ENCODE measurements around the gene PYGM.

Gene PYGM

DNA sequence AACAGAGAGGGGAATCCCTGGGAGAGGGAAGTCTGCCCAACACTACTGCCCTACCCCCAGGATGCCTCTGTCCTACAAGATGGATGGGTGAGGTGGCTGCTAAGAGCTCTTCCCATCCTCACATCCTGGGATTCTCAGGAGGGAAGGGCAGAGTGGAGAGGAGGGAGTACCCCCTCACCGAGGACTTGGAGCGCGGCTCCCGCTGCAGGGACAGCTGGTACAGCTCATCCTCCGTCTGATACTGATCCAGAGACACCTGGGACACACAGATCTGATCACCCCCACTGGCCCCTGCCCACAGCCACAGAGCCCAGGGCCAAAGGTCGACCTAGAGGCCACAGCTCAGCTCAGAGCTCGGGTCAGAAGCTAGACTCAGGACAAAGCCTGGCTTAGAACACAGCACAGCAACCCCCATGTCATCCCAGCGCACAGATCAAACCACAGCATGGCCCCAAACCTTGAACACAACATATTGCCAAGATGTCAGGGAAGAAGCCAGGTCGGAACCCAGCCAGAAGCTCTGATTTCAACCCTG, 24.0 kb downstream of the PYGM start:
- DNase-seq (ENCODE audit: low read depth), result no peak

DNA sequence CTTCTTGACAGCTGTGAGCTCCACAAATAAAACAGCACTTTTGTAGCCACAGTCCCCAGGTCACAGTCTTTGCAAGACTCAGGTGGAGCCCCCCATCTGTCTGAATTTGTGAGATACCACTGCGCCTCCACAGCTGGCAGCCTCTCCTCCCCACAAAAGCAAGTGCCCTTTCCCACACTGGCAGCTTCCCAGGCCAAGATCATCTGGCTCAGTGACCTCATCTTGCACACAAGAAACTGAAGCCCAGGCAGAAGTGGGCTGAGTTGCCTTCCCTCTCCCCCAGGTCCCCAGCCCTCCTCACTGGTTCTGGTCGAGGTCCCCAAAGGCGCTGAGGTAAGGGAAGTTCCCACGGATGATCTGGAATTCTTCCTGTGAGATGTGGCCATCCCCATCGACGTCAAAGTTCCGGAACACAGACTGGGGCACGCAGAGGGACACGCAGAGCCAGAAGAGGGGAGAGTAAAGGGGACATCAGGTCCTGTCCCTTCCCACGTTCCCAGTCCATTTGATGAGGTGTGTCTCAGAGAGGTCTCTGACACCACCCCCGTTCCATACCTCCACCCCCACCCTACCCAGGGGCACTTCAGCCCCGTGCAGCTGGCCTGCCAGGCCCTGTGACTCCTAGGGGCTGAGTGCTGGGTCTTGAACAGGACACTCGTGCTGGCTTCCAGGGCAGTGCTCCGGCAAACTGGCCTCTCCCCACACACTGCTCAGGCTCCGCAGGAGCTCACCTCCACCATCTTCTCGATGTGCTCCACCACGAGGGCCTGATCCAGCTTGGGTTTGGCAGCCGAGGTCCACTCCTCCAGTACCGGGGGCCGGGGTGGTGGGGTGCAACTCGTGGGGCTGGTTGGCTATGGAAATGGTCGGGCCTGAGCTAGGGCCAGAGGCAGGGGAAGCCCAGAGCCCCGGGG, 24.7 kb downstream of the PYGM start:
- no peak for DNase-seq (ENCODE audit: low read depth)

DNA sequence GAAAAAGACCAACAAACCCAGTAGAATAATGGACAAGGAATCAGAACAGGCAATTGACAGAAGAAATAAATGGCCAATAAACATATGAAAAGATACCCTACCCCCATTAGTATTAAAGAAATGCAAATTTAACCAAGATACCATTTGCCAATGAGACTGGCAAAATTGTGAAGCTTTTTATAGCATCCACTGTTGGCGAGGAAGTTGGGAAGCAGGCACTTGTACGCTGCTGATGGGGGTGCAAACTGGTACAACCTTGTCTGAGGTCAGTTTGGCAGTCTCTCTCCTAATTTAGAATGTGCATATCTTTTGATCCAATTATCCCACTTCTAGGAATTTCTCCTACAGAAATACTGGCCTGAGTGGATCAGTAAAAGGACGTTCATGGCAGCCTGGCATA, 28.2 kb downstream of the PYGM start:
- no peak for DNase-seq (ENCODE audit: low read depth)

DNA sequence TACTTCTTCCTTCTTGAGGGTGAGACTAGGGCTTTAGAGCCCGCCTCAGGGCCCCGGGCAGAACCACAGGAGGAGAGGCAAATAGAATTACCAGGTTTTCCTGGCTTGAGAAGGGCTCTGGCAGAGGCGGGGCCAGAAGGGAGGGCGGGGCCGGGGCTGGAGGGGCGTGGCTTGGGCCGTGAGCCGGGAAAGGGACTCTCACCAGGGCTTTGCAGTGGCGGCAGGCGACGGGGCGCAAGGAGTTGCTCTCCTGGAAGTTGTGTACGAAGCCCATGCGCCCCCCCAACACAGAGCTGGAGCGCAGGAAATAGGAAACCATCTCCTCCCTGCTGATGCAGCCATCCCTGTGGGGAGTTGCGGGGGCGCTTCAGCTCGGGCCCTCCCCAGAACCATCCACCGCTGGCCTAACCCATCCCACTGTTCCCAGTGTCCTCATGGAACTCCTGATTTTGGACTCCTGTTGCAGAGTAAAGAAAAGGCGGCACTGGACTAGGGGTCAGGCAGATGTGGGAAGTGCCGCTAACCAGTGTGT, 29.9 kb downstream of the PYGM start:
- DNase-seq (ENCODE audit: low read depth), result no peak

DNA sequence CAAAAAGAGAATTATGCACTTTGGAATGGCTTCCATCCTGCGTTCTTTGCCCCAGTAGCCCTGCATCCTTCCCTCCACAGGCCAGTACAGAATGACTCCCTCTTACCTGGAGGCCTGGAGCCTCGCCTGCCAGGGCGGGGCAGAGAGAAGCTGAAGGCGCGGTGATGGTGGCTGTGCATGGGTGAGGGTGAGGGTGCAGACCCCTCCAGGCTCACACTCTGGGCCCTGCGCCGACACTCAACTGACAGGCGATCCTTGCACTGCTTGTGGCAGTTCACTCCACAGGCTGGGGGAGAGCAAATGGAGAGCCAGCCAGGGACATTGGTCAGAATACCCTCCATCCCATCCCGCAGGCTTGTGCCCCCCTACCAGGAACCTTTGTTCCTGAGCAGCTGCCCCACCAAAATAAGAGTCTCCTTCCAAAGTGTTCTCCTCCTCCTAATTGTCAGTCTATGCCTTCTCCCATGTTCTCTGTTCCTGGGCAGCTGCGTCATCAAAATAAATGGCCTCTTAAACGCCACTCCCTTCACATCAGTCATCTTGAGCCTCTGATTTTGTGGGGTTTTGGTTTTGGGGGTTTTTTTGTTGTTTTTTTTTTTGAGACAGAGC, 30.9 kb downstream of the PYGM start:
- no peak for DNase-seq (ENCODE audit: low read depth)

DNA sequence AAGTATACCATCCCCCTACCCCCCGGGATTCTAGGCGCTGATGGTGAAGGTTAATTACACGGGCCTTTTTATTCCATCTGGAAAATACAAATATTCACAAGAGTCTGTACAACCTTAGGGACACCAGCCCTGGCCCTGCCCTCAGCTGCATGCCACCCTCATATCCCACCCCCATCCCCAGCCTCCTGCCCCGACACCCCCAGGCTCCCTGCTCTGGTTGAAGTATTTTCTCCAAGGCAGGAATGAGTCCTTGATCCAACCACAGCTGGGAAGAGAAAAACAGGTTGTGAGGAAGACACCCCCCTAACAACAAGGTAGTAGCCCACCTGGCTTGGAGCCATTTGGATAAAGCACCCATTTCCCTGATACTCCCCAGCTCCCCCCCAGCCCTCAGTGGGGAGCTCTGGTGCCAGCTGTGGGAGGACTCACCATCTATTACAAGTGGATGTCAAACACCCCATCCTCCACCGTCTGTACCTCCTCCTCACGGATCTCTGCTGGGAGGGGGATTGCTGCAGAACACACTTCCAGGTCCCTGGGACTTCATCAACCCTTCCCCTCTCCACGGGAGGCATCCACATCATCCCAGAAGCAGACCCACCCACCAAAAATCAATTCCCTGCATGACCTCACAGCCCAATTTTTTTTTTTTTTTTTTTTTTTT, 32.8 kb downstream of the PYGM start:
- DNase-seq (ENCODE audit: low read depth), result no peak

DNA sequence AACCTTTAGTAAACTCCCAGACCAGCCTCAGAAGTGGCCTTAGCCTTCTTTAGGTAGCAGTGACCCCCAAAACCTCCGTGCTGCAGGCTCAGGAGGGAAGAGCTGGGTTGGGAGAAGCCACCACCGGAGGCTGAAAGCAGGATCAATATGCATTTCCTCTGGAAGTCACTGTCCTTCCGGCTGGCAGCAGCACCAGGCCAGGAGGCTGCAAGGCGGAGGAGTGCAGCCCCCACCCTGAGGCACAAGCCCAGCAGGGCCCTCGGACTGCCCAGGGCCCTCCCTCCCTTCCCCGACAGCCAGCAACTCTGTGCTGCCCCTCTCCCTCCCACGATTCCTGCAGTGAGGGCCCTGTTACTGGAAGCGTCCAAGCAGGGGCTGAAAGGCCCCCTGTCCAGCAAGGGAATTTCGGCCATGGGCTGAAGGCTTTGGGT, 33.5 kb downstream of the PYGM start:
- DNase-seq (ENCODE audit: low read depth), result no peak

DNA sequence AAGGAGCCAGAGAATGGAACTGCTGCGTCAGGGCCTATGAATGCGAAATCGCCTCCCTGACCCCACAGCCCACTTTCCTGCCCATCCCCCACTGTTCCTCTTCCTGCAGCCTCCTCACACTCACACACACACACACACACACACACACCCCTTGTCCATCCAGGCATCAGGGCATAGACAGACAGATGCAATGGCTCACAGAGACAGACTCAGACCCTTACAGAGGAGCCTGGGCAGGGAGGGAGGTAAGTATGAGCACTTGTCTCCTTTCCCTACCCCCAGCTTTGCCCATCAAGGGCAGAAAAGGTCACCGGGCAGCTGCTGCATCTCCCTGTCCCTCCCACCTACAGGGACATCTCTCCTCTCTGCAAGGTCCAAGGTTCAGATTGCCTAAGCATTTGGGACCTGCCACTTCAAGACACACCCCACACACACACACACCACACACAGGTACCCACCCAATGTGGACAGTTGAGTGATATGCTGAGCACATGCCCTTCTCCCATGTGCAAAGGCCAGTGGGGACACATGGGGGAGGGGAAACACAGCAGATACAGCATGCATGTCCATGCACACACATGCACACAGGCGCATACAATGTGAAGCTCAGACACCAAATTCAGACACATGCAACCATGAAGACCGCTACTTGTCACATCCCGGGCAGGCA, 34.8 kb downstream of the PYGM start:
- DNase-seq (ENCODE audit: low read depth), result no peak

DNA sequence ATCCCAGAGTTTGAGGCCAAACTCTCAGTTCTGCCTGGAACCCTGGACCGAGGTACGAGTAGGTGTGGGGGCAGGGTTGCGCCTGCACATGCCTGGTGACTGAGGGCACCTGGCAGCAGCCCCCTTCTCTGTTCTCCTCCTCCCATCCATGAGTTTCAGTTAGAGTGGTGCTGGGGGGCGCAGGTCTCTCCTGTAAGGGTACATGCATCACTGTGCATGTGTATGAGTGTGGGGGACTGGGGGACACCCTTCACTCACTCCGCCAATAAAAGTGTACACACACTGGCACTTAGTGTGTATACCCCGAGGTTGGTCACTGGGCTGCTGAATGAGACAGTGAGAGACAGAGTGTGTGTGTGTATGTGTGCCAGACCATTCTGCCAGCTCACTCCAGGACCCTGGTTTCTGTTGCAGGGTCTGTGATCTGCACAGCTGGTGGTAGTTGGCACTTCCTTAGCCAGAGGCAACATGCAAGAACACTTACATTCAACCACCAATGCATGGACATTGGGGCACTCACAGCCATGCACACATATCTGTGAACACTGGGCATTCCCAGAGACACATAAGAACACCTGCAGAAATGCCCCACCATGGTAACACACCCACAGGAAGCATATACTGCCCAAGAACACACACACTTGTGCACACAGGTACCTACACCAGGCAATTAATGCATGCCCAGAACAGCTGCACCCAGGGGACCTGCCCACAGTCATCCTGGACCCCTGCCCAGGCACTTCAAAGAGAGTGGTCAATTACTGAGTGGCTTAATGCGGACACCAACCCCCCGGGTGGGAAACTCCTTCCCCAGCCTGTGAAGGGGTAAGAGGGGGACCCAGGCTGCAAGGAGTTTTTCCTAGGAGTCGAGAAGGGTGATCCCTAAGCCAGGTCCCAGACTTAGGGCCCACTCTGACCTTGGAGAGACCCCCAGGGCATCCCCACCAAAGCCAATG, 35.6 kb downstream of the PYGM start:
- DNase-seq (ENCODE audit: low read depth), result no peak

DNA sequence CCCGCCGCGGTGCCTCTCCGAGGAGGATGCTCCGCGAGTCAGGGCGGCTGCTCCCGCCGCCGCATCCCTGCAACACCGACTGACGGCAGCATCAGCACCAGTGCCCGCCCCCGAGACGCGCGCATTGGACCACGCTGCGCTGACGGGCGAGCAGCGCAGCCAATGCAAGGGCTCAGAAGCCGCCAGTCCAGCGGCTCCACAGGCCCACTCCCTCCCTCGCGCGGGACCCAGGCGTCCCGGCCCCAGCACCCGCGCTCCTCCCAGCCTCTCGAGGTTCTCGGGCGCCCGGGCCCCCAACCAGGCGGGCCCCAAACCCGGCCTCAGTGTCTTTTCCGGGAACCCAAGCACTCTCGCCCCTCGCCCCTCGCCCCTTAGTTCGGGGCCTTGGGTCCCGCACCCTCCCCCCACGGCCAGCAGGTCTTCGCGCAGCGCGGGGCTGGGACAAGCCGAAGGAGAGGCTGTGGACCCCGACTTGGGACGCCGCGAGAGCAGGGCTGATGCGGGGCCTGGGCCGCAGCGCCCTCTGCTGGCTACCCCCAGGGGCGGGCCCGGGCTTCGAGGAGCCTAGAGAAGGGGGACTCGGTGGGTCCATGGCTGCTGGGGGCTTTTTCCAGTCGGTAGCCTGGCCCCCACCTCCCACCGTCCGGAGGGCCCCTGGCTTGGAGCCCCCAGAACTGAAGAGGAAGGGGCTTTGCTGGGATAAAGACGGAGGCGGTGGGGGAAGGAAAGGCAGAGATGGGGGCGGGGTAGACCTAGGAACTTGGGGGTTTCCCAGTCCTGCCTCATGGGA, 36.5 kb downstream of the PYGM start, which contains the start of gene NRXN2:
Gene NRXN2, minus strand, starts transcription at position 81 of the 790 bp plus-strand sequence. CDS start 9,498 bp downstream, outside the sequence.
- peak; percentile 49 for DNase-seq (ENCODE audit: low read depth)

DNA sequence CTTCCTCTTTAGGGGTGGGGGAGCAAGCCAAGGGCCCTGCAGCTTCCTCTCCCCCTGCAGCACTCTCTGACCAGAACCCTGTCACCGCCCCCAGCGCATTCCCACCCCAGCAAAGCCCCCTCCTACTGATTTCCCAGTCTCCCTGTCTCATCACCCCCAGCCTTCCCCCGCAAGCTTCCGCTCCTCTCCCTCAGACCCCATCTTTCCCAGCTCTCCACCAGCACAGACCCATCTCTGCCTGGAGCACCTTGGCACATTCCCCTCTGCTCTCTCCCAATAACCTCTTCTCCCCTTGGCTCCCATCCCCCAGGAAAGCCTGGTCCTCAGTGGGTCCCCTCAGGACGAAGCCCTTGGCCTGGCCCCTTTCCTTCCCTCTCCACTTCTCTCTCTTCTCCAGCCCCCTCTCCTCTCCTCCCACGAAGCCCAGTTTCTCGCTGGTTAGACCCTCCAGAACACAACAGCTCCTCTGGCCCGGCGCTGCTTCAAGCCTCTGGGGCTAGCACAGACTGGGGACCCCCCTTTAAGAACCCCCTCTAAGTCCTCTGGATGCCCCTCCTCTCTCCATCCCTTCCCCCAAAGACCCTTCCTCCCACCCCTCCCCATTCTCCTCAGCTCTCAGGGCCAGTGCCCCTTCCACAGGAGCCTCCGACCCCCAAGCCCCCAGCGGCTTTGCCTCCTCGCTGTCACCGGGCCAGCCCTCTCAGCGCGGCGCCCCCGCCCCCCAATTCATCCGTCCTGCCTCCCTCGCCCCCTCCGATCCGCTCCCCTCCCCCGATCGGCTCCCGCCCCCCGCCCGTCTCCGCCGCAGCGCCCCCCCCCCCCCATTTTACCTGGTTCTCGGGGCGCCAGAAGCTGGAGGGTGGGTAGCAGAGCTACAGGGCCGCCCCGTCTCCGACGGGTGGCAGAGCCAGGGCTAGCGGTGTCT, 37.4 kb downstream of the PYGM start:
- DNase-seq (ENCODE audit: low read depth), result no peak

DNA sequence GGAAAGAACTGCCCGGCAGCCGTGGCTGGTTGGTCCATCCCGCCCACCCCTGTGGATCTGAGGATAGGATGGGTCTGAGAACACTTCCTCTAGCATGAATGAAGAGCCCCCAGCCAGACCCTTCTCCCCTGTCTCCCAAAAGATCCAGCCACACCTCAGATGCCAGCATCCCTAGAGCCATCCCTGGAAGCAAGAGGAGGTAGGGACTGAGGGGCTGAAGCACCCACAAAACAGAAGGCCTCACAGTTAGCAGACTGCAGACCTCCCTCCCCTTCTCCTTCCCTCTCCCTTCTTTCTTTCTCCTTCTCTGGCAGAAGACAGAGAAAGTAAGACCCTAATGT, 38.4 kb downstream of the PYGM start:
- DNase-seq (ENCODE audit: low read depth), result no peak

DNA sequence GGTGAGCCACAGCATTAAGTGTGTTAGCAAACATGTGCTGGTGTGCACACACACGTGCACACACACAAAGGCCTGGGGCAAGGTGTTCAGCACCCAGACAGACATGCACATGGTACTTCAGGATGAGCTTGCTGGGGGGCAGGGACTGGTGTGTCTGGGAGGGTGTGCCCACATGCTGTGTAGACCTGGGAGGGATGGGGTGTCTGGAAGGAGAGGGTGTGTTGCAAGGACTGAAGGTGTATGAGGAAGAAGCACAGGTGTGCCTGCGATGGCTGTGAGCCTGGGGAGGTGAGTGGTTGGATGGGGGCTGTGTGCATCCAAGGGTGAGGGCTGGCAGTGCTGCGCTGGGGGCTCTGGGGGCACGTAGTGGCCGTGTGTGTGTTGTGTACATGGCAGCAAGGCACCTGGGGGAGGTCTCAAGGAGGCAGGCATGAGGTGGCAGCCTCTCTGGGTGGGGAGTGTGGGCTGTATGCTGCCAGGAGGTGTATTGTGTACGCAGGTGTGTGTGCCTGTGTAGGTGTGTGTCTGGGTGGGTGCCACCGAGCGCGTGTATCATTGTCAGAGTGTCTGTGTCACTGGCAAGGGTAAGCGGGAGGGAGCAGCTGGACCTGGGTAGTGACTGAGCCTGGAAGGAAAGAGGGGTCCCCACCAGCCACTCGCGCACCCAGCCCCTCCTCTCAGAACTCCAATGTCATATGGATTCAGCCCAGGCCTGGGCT, 39.0 kb downstream of the PYGM start:
- DNase-seq (ENCODE audit: low read depth), result no peak

DNA sequence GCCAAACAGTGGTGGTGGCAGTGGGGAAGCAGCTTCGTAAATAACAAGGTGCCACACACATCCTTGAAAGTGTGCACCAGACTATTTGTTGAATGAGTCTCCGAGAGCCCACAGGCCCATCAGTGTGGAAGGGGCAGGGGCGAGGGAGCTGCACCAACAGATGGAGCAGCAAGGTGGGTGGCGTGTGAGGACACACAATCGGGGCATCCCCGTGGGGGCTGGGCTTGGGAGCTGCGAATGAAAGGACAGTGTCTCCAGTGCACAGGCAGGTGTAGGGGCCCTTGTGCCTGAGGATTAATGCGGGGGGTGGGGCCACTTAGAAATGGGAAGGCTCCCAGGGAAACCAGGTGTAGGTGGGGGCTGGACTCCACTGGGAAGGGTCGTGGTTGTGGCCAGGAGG, 39.6 kb downstream of the PYGM start:
- DNase-seq (ENCODE audit: low read depth), result no peak

DNA sequence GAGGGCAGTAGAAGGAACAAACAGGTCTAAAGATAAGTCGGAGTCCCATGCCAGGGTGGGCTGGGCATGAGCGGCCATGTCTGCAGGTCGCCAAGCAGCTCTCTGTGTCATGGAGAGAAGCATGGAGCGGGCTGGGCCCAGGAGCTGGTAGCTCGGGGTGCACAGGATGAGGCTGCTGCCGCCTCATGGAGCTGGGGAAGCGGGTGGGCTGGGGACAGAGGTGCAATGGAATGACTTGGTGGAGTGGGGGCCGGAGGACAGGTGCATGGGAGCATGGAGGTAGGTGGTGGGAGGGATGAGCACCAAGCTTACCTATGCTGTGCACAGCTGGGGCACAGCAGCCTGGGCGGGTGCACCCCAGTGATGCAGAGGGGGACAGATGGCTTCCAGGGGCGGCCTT, 40.4 kb downstream of the PYGM start:
- no peak for DNase-seq (ENCODE audit: low read depth)

DNA sequence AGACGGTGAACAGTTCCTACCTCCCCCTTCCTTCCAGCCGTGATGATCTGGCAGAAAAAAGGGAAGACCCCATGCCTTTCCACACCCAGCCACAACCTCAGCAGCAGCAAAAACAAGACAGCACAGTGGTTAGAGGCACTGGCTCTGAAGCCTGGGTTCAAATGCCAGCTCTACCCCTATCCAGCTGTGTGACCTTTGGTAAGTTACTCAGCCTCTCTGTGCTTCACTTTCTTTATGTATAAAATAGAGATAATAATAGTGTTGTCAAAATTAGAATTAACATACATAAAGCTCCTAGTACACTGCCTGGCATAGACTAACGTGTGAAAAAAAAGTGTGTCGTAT, 41.0 kb downstream of the PYGM start:
- no peak for DNase-seq (ENCODE audit: low read depth)

DNA sequence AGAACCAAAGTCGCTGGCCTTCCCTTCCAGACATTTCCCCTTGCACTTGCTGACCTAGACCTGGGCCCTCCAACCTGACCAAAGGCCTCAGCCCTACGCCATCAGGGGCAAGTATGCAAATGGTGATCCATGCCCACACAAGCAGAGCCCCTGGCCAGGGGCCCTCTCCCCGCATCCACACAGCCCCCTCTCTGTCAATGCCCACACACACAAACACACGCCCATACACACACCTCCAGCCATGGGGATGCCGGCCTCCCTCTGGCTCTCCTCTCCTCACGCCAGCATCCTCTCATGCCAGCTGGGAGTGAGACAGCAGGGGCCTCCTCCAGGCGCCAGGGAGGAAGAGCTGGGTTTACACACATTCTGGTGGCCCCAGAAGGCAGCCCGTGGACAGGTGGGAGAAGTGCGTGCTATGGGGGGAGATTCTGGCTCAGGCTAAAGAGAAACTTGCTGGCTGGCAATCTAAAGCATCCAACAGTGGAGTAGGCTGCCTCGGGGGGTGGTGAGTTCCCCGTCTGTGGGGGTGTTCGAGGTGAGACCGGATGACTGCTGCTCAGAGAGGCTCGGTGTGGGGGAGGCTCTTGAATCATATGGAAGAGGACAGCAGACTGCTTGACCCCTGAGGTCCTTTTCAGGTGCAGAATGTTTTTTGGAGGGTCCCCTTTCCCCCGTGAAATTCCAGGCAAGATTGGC, 41.5 kb downstream of the PYGM start:
- DNase-seq (ENCODE audit: low read depth), result no peak

DNA sequence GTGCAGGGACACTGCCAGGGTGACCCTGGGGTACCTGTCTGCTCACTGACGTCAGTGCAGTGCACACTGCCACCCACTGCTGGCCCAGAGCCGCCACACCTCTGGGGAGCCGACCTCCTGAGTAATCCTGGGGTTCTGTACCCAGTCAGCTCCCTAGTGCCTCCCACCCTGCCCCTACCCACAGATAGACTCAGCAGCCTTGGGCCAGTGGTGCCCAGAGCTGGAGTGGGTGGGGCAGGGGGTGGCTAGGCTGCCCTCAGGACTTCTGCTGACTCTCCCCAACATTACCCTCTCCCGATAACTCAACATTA, 42.6 kb downstream of the PYGM start:
- DNase-seq (ENCODE audit: low read depth), result no peak

Data from CMK (cell line).